GM12875 (cell line): Measurements from ENCODE around the gene ACBD4.

Experiments used
- H3K4me3 ChIP-seq: one replicate; pipeline ENCODE4 v1.5.1; 2011; ENCODE audit warnings: low read depth, low read length, control low read depth
- TF ChIP-seq, protein P1 (sequence below): IDR thresholded peaks from 2 replicates; pipeline ENCODE4 v1.5.1; 2011; ENCODE audit warnings: low read depth, mild to moderate bottlenecking, control low read depth, inconsistent platforms, low read length, moderate library complexity, borderline replicate concordance; ENCODE audit not compliant: insufficient read depth

Gene ACBD4

DNA sequence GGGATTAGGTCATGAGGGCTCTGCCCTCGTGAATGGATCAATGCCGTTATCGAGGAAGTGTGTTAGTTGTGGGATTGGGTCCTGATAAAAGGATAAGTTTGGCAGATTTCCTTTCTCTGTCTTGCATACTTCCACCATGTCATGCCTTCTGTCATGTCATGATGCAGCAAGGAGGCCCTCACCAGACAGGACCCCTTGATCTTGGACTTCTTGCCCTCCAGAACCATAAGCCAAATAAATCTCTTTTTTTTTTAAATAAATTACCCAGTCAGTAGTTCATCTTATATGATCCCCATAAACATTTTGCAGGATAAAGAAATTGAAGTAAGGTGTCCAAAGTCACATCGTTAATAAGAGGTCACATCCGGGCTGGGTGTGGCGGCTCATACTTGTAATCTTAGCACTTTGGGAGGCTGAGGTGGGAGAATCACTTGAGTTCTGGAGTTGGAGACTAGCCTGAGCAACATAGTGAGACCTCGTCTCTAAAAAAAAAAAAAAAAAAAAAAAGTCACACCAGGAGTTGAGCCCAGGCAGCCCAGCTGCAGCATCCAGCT lies 51.4 kb downstream of the ACBD4 start:
- TF ChIP-seq, protein P1, sequence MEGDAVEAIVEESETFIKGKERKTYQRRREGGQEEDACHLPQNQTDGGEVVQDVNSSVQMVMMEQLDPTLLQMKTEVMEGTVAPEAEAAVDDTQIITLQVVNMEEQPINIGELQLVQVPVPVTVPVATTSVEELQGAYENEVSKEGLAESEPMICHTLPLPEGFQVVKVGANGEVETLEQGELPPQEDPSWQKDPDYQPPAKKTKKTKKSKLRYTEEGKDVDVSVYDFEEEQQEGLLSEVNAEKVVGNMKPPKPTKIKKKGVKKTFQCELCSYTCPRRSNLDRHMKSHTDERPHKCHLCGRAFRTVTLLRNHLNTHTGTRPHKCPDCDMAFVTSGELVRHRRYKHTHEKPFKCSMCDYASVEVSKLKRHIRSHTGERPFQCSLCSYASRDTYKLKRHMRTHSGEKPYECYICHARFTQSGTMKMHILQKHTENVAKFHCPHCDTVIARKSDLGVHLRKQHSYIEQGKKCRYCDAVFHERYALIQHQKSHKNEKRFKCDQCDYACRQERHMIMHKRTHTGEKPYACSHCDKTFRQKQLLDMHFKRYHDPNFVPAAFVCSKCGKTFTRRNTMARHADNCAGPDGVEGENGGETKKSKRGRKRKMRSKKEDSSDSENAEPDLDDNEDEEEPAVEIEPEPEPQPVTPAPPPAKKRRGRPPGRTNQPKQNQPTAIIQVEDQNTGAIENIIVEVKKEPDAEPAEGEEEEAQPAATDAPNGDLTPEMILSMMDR = no peak
- H3K4me3 ChIP-seq = no peak overlapping the region

GRCh38 chr17:45189009-45189408 lies 53.5 kb downstream of the ACBD4 start:
- TF ChIP-seq, protein P1 = no peak
- no peak overlapping the region for H3K4me3 ChIP-seq

DNA sequence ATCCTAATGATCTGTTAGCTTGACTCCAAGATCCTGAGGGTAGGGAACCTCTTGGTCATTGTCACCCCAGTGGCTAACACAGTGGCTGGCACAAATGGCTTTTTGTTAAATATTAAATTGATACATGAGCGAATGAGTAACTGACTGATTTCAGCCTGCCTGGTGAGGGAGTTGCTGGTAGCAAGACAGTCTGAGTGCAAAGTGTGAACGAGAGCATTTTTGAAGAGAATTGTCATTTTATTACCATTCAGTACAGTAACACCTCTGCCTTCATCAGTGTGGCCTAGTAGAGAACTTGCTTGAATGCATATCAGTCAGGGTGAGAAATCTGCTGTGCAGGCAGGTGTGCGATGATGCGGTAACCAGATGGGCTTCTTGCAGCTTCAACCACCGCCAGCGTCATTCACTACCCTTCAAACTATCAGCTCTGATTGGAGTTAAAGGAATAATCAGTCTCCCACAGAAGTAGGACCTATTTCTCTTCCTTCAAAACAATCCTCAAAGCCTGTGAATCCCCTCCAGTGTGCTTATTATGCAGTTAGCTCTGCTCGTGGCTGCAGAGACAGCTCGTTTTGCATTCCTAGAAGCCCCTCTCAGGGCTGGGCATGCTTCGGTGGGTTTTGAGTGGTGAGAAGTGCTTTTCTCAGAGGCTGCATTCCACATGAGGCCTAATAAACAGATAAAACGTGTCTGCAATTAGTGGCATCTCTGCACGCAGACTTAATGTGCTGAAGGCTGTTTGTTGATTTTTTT lies 55.2 kb downstream of the ACBD4 start:
- H3K4me3 ChIP-seq = no peak overlapping the region
- TF ChIP-seq, protein P1 = no peak
